HAP-1 (cell line): ENCODE data around the gene YAE1.

Source experiments
- DNase-seq, 2 experiments: peaks; one replicate each; pipeline ENCODE4 v3.0.0-alpha.2; 2016 to 2020; ENCODE audit warnings: low spot score in 2 of 2
- H3K27me3 ChIP-seq: fragments of 250-450 bp; sonication (Bioruptor Pico); 2 replicates; pipeline ENCODE4 v1.5.1; 2020; ENCODE audit warnings: low read depth, mild to moderate bottlenecking, moderate library complexity
- H3K36me3 ChIP-seq: fragments of 250-450 bp; sonication (Bioruptor Pico); replicated peaks from 2 replicates; pipeline ENCODE4 v1.5.1; 2020; ENCODE audit warnings: mild to moderate bottlenecking
- H3K4me1 ChIP-seq: fragments of 250-450 bp; sonication (Bioruptor Pico); 2 replicates; pipeline ENCODE4 v1.5.1; 2020; ENCODE audit warnings: mild to moderate bottlenecking
- H3K4me3 ChIP-seq: fragments of 250-450 bp; sonication (Bioruptor Pico); 2 replicates; pipeline ENCODE4 v1.5.1; 2020; ENCODE audit warnings: mild to moderate bottlenecking, moderate library complexity
- H3K9me3 ChIP-seq: fragments of 250-450 bp; sonication (Bioruptor Pico); 2 replicates; pipeline ENCODE4 v1.5.1; 2020; ENCODE audit warnings: mild to moderate bottlenecking, moderate library complexity
- in situ Hi-C: fragments of 300-500 bp; cut with MboI; formaldehyde crosslinking; loops from 3 replicates; pipeline ENCODE4 v1.14.3; 2020; ENCODE audit warnings: low sequenced_read_pairs, inconsistent platforms, mixed read lengths

The YAE1 gene

DNA sequence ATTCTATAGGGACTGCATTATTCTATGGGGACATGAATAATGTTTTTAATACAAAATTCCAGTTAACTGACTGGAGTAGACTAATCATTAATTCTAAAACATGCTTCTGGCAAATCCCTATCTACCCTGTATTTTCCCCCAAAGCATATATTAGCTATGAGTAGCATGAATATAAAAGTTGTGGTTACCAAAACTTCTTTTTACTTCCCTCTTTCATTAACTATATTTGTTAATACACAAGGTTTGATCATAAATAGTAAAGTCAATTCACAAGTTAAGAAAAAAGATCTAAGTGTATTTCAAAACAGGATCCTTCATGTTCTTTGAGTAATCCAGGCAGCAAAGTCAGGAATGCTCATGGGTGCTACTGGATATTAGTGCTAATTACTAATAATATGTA, 54.3 kb downstream of the YAE1 start:
- in situ Hi-C loops = no loop called here
- no peak for DNase-seq
- H3K9me3 ChIP-seq = no peaks in the 10 kb centered on the region
- no peak overlapping the region for H3K4me3 ChIP-seq
- H3K4me1 ChIP-seq = peaks cover 15% of the 10 kb centered on the region
- H3K27me3 ChIP-seq = peaks cover 4% of the 10 kb centered on the region; the same call in 1 of the 2 replicates
- no peaks in the 10 kb centered on the region; the same call in 1 of the 2 replicates for H3K36me3 ChIP-seq

GRCh38 chr7:39621261-39621660, 55.1 kb downstream of the YAE1 start:
- peaks cover 23% of the 10 kb centered on the region for H3K4me1 ChIP-seq
- in situ Hi-C loops = no loop called here
- H3K4me3 ChIP-seq = no peak overlapping the region
- H3K36me3 ChIP-seq = no peaks in the 10 kb centered on the region; the same call in 1 of the 2 replicates
- H3K9me3 ChIP-seq = no peaks in the 10 kb centered on the region
- H3K27me3 ChIP-seq = peaks cover 4% of the 10 kb centered on the region; the same call in 1 of the 2 replicates
- DNase-seq = no peak

DNA sequence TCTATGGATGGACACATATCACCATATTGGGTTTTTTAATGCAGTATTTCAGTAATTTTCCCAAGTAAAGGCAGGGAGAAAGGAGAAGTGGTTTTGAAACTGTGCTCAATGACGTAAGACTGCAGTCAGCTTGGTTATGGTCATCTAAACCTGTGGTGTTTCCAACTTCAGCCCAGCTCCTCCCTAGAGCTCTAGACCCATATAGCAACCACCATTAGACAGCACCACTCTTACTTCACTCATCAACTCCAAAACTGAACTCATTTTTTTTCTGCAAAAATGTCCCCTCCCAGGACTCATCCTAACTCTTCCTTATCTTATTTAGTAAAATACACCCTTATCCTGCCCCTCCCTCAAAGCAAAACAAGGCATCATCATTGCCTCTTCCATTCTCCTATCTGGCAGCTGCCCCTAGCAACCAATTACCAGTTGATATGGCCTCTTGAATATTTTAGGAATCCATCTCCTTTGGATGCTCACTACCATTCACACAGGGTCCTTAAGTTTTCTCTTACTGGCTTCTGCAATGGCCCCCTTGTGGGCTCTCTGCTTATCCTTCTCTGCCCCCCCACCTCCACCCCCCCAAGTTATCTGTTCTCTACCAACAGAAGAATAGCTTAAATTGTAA, 55.7 kb downstream of the YAE1 start:
- Histone ChIP-seq H3K9me3 (no peaks in the 10 kb centered on the region), H3K4me3 (no peak overlapping the region), H3K36me3 (no peaks in the 10 kb centered on the region; the same call in 1 of the 2 replicates), H3K27me3 (no peaks in the 10 kb centered on the region), H3K4me1 (peaks cover 25% of the 10 kb centered on the region)
- DNase-seq = no peak
- in situ Hi-C loops = no loop called here
